GM23338 (cell line): ENCODE results near the gene DTWD1. TPM values are rescaled to one million over a fixed set of nuclear protein-coding genes. Genes with fewer than 3 reads are reported as not detected.

Experiments used
- EZH2 ChIP-seq: fragments of 200-600 bp; sonication (generic); IDR thresholded peaks from one replicate; pipeline ENCODE4 v1.8.0; 2017; ENCODE audit warnings: antibody characterized with exemption, mild to moderate bottlenecking, low read depth; ENCODE audit not compliant: unreplicated experiment
- EZH2phosphoT487 ChIP-seq: fragments of 200-600 bp; sonication (generic); IDR thresholded peaks from one replicate; pipeline ENCODE4 v1.8.1; 2018; ENCODE audit warnings: antibody characterized with exemption; ENCODE audit not compliant: unreplicated experiment
- JUNB ChIP-seq: IDR thresholded peaks from one replicate; pipeline ENCODE4 v1.6.1; 2016; ENCODE audit warnings: antibody characterized with exemption; ENCODE audit not compliant: unreplicated experiment
- ZNF114 ChIP-seq: fragments of 250-450 bp; sonication (Bioruptor Pico); IDR thresholded peaks from 2 replicates; pipeline ENCODE4 v1.5.0; 2020; ENCODE audit warnings: mild to moderate bottlenecking, moderate library complexity
- polyA plus RNA-seq: library from polyadenylated mRNA; unstranded; fragments of >200 nt; fragmentation: Nextera tagmentation; extraction: Ambion mirVana; gene quantifications from 2 replicates; pipeline ENCODE4 v1.2.1, GENCODE V29; 2016
- total RNA-seq: library from RNA; depleted of rRNA; stranded (reverse); fragments of >200 nt; shearing (Covaris generic); gene quantifications from 2 replicates; pipeline ENCODE4 v1.2.3, GENCODE V29; 2014
- TF ChIP-seq, protein P1 (sequence below): fragments of 250-450 bp; sonication (Bioruptor Pico); IDR thresholded peaks from 2 replicates; pipeline ENCODE4 v1.5.0; 2020; ENCODE audit warnings: mild to moderate bottlenecking, moderate library complexity
- TF ChIP-seq, protein P2 (sequence below): IDR thresholded peaks from one replicate; pipeline ENCODE4 v1.6.1; 2018; ENCODE audit warnings: antibody characterized with exemption; ENCODE audit not compliant: unreplicated experiment
- TF ChIP-seq, protein P3 (sequence below): IDR thresholded peaks from 2 replicates; pipeline ENCODE4 v1.6.1; 2016; ENCODE audit warnings: antibody characterized with exemption

Gene DTWD1
- total and polyA plus RNA-seq, 2 experiments from 2014 or later: 28.4 to 45.2 TPM

DNA sequence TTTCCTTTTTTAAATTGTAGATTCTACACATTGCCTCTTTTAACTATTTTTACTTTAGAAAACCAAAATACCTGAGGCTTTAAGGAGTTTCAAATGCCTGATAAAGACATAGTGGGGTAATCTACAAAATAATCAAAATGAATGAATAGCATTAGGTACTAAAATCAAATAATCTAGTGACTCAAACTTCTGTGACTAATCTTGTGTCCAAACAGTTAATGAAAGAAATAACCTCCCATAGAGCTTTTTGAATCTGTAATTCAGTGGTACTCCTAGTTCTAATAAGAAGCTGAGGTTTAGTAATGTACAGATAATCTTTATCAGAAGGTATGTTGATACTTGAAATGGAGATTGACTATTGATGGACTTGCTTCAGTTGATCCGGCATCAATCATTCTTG lies 53.0 kb downstream of the DTWD1 start (continued):
- TF ChIP-seq, protein P1, sequence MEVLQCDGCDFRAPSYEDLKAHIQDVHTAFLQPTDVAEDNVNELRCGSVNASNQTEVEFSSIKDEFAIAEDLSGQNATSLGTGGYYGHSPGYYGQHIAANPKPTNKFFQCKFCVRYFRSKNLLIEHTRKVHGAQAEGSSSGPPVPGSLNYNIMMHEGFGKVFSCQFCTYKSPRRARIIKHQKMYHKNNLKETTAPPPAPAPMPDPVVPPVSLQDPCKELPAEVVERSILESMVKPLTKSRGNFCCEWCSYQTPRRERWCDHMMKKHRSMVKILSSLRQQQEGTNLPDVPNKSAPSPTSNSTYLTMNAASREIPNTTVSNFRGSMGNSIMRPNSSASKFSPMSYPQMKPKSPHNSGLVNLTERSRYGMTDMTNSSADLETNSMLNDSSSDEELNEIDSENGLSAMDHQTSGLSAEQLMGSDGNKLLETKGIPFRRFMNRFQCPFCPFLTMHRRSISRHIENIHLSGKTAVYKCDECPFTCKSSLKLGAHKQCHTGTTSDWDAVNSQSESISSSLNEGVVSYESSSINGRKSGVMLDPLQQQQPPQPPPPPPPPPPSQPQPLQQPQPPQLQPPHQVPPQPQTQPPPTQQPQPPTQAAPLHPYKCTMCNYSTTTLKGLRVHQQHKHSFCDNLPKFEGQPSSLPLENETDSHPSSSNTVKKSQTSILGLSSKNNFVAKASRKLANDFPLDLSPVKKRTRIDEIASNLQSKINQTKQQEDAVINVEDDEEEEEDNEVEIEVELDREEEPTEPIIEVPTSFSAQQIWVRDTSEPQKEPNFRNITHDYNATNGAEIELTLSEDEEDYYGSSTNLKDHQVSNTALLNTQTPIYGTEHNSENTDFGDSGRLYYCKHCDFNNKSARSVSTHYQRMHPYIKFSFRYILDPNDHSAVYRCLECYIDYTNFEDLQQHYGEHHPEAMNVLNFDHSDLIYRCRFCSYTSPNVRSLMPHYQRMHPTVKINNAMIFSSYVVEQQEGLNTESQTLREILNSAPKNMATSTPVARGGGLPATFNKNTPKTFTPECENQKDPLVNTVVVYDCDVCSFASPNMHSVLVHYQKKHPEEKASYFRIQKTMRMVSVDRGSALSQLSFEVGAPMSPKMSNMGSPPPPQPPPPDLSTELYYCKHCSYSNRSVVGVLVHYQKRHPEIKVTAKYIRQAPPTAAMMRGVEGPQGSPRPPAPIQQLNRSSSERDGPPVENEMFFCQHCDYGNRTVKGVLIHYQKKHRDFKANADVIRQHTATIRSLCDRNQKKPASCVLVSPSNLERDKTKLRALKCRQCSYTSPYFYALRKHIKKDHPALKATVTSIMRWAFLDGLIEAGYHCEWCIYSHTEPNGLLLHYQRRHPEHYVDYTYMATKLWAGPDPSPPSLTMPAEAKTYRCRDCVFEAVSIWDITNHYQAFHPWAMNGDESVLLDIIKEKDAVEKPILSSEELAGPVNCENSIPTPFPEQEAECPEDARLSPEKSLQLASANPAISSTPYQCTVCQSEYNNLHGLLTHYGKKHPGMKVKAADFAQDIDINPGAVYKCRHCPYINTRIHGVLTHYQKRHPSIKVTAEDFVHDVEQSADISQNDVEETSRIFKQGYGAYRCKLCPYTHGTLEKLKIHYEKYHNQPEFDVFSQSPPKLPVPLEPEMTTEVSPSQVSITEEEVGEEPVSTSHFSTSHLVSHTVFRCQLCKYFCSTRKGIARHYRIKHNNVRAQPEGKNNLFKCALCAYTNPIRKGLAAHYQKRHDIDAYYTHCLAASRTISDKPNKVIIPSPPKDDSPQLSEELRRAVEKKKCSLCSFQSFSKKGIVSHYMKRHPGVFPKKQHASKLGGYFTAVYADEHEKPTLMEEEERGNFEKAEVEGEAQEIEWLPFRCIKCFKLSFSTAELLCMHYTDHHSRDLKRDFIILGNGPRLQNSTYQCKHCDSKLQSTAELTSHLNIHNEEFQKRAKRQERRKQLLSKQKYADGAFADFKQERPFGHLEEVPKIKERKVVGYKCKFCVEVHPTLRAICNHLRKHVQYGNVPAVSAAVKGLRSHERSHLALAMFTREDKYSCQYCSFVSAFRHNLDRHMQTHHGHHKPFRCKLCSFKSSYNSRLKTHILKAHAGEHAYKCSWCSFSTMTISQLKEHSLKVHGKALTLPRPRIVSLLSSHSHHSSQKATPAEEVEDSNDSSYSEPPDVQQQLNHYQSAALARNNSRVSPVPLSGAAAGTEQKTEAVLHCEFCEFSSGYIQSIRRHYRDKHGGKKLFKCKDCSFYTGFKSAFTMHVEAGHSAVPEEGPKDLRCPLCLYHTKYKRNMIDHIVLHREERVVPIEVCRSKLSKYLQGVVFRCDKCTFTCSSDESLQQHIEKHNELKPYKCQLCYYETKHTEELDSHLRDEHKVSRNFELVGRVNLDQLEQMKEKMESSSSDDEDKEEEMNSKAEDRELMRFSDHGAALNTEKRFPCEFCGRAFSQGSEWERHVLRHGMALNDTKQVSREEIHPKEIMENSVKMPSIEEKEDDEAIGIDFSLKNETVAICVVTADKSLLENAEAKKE: no peak
- TF ChIP-seq JUNB: no peak
- TF ChIP-seq, protein P2, sequence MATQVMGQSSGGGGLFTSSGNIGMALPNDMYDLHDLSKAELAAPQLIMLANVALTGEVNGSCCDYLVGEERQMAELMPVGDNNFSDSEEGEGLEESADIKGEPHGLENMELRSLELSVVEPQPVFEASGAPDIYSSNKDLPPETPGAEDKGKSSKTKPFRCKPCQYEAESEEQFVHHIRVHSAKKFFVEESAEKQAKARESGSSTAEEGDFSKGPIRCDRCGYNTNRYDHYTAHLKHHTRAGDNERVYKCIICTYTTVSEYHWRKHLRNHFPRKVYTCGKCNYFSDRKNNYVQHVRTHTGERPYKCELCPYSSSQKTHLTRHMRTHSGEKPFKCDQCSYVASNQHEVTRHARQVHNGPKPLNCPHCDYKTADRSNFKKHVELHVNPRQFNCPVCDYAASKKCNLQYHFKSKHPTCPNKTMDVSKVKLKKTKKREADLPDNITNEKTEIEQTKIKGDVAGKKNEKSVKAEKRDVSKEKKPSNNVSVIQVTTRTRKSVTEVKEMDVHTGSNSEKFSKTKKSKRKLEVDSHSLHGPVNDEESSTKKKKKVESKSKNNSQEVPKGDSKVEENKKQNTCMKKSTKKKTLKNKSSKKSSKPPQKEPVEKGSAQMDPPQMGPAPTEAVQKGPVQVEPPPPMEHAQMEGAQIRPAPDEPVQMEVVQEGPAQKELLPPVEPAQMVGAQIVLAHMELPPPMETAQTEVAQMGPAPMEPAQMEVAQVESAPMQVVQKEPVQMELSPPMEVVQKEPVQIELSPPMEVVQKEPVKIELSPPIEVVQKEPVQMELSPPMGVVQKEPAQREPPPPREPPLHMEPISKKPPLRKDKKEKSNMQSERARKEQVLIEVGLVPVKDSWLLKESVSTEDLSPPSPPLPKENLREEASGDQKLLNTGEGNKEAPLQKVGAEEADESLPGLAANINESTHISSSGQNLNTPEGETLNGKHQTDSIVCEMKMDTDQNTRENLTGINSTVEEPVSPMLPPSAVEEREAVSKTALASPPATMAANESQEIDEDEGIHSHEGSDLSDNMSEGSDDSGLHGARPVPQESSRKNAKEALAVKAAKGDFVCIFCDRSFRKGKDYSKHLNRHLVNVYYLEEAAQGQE: no peak
- no peak for TF ChIP-seq EZH2
- TF ChIP-seq EZH2phosphoT487: no peak
- TF ChIP-seq, protein P3, sequence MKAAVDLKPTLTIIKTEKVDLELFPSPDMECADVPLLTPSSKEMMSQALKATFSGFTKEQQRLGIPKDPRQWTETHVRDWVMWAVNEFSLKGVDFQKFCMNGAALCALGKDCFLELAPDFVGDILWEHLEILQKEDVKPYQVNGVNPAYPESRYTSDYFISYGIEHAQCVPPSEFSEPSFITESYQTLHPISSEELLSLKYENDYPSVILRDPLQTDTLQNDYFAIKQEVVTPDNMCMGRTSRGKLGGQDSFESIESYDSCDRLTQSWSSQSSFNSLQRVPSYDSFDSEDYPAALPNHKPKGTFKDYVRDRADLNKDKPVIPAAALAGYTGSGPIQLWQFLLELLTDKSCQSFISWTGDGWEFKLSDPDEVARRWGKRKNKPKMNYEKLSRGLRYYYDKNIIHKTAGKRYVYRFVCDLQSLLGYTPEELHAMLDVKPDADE: no peak
- no peak for TF ChIP-seq ZNF114 (CRISPR knock-in tag)
